ENCODE measurements around the gene WHRN.
A peak's percentile ranks its signal among the peaks of the same experiment; 100 is the strongest.

Gene WHRN

DNA sequence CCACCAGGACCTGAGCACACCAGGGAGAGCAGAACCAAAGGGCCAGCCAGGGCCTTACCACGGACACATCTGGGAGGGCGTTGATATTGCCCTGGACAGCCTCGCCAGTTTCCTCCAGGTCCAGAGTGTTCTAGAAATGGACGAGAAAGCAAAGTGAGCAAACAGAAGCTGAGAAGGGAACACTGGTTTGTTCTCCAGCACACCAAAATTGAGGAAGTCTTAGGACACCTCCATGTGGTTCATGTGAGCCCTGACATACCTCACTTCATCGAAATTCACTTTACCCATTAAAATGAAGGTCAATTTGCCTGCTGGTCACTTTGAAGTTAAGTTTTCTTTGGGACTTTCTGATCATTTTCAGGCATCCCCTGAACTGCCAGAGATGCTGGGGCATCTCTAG lies 97.4 kb downstream of the WHRN start:
- Histone ChIP-seq H3K9ac (no peak overlapping the region), H3K4me2 (ENCODE audit: low read length) (no peak overlapping the region), H3K4me1 (no peaks in the 10 kb centered on the region), H3K79me2 (no peaks in the 10 kb centered on the region), H3K36me3 (ENCODE audit: control insufficient read depth, insufficient read depth, low read length) (no peaks in the 10 kb centered on the region), H3K9me3 (ENCODE audit: control insufficient read depth, low read length) (no peaks in the 10 kb centered on the region), H3K27me3 (ENCODE audit: control insufficient read depth, insufficient read depth, low read length) (no peaks in the 10 kb centered on the region), H3K27ac (no peak overlapping the region), H3K4me3 (ENCODE audit: low read depth, low read length) (no peak overlapping the region), H2AFZ (no peak overlapping the region)
- TF ChIP-seq, protein P1, sequence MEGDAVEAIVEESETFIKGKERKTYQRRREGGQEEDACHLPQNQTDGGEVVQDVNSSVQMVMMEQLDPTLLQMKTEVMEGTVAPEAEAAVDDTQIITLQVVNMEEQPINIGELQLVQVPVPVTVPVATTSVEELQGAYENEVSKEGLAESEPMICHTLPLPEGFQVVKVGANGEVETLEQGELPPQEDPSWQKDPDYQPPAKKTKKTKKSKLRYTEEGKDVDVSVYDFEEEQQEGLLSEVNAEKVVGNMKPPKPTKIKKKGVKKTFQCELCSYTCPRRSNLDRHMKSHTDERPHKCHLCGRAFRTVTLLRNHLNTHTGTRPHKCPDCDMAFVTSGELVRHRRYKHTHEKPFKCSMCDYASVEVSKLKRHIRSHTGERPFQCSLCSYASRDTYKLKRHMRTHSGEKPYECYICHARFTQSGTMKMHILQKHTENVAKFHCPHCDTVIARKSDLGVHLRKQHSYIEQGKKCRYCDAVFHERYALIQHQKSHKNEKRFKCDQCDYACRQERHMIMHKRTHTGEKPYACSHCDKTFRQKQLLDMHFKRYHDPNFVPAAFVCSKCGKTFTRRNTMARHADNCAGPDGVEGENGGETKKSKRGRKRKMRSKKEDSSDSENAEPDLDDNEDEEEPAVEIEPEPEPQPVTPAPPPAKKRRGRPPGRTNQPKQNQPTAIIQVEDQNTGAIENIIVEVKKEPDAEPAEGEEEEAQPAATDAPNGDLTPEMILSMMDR (IDR thresholded peaks at IDR 0.05) = no peak

DNA sequence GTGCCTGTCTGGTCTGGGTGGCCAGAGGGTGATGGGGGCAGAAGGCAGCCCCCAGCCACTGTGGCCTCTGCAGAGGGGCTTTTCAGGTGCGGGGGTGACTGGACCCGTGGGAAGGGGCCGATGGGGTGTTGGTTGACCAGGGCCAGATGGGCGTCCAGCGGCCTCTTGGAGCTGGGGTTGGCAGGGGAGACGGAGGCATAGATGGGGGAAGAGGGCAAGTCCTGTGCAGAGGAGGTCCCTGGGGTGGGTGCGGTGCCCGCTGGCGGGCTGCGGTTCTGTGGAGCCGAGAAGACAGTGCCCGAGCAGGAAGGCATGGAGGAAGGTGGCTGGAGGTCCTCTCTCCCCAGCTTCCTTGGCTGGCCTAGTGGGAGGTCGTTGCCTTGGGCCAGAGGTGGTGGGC lies 98.8 kb downstream of the WHRN start:
- H3K9ac ChIP-seq = no peak overlapping the region
- H3K27me3 ChIP-seq (ENCODE audit: control insufficient read depth, insufficient read depth, low read length) = no peaks in the 10 kb centered on the region
- H2AFZ ChIP-seq = no peak overlapping the region
- no peaks in the 10 kb centered on the region for H3K79me2 ChIP-seq
- H3K4me1 ChIP-seq = no peaks in the 10 kb centered on the region
- H3K27ac ChIP-seq = no peak overlapping the region
- no peaks in the 10 kb centered on the region for H3K36me3 ChIP-seq (ENCODE audit: control insufficient read depth, insufficient read depth, low read length)
- TF ChIP-seq, protein P1 (IDR thresholded peaks at IDR 0.05) = no peak
- H3K9me3 ChIP-seq (ENCODE audit: control insufficient read depth, low read length) = no peaks in the 10 kb centered on the region
- H3K4me2 ChIP-seq (ENCODE audit: low read length) = no peak overlapping the region
- H3K4me3 ChIP-seq (ENCODE audit: low read depth, low read length) = no peak overlapping the region

DNA sequence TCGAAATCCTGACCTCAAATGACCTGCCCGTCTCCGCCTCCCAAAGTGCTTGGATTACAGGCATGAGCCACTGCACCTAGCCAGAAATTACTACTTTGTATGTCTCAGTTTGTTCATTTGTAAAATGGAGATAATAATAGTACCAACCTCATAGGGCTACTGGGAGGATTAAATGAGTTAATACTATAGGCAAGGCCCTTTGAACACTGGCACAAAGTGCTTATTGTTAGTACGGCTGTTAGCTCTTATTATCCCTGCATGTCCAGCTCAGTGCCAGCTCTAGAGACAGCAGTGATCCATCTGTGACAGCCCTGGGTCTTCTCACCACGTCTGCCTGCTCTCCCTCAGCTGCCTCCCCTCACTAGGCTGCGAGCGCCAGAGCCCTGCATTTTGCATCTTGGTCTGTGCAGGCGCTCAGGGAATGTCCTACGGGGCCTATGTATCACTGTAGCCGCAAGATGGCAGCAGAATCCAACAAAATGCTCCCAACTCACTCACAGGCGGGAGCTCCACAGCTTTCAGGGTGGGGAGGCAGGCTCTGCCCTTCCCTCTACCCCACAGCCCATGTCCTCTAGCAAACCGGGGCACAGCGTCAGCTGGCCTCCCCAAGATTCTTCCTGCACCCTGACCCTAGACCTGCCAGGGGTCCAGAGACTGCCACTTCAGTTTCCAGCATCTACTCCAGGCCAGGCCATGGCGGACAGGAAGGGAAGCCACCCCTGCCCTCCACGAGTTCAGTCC lies 99.8 kb downstream of the WHRN start:
- Histone ChIP-seq H2AFZ (no peak overlapping the region), H3K79me2 (no peaks in the 10 kb centered on the region), H3K4me2 (ENCODE audit: low read length) (no peak overlapping the region), H3K9ac (no peak overlapping the region), H3K36me3 (ENCODE audit: control insufficient read depth, insufficient read depth, low read length) (no peaks in the 10 kb centered on the region), H3K4me1 (no peaks in the 10 kb centered on the region), H3K27ac (no peak overlapping the region), H3K4me3 (ENCODE audit: low read depth, low read length) (no peak overlapping the region), H3K27me3 (ENCODE audit: control insufficient read depth, insufficient read depth, low read length) (no peaks in the 10 kb centered on the region), H3K9me3 (ENCODE audit: control insufficient read depth, low read length) (no peaks in the 10 kb centered on the region)
- TF ChIP-seq, protein P1 (IDR thresholded peaks at IDR 0.05) = peak; percentile 55

DNA sequence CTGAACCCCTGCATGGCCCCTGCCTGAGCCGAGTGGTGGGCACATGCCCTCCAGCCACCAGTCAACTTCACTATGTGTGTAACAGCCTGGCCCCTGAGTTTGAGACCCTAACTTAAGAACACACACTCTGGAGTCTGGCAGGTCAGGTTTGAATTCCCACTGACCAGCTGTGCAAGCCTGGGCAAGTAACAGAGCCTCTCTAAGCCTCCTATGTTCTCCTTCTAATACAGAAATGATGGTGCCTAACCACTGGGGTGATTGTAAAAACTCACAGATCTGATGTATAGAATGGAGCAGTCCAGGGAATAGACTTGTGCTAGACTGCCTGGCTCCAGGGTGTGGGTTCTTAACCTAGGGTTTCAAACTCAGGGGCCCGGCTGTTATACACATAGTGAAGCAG lies 100.7 kb downstream of the WHRN start:
- H3K27ac ChIP-seq = no peak overlapping the region
- H3K36me3 ChIP-seq (ENCODE audit: control insufficient read depth, insufficient read depth, low read length) = no peaks in the 10 kb centered on the region
- H3K4me3 ChIP-seq (ENCODE audit: low read depth, low read length) = no peak overlapping the region
- TF ChIP-seq, protein P1 (IDR thresholded peaks at IDR 0.05) = no peak
- no peak overlapping the region for H2AFZ ChIP-seq
- no peaks in the 10 kb centered on the region for H3K27me3 ChIP-seq (ENCODE audit: control insufficient read depth, insufficient read depth, low read length)
- H3K79me2 ChIP-seq = no peaks in the 10 kb centered on the region
- H3K9me3 ChIP-seq (ENCODE audit: control insufficient read depth, low read length) = no peaks in the 10 kb centered on the region
- no peaks in the 10 kb centered on the region for H3K4me1 ChIP-seq
- H3K9ac ChIP-seq = no peak overlapping the region
- H3K4me2 ChIP-seq (ENCODE audit: low read length) = no peak overlapping the region

DNA sequence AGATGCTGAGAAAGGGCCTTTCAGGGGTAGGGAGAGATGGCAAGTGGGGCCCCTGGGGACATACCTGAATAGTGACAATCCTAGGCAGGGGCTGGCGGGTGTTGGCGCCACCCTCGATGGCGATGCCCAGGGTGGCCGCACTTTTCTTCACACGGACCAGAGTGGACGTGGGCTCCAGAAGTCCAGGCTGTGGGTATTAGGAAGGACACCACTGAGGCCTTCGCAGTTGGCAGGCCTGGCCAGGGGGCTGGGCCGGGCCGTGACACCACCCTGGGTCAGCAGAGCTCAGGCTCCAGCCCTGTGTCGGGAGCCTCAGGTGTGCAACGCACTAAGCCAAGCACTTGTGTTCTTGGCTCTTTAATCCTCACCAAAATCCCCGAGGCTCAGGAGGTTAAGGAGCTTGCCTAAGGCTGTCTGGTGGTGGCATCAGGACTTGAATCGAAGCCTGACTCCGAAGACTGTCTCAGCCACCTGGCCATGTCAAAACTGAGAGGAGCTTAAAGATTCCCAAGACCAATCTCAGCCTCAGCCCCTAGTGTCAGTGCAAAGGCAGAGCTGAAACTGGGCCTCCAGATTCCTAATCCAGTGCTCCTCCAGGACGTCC lies 102.0 kb downstream of the WHRN start:
- H2AFZ ChIP-seq = no peak overlapping the region
- H3K36me3 ChIP-seq (ENCODE audit: control insufficient read depth, insufficient read depth, low read length) = no peaks in the 10 kb centered on the region
- H3K4me1 ChIP-seq = no peaks in the 10 kb centered on the region
- H3K4me2 ChIP-seq (ENCODE audit: low read length) = no peak overlapping the region
- H3K9me3 ChIP-seq (ENCODE audit: control insufficient read depth, low read length) = no peaks in the 10 kb centered on the region
- H3K27ac ChIP-seq = no peak overlapping the region
- no peaks in the 10 kb centered on the region for H3K79me2 ChIP-seq
- H3K27me3 ChIP-seq (ENCODE audit: control insufficient read depth, insufficient read depth, low read length) = no peaks in the 10 kb centered on the region
- TF ChIP-seq, protein P1 (IDR thresholded peaks at IDR 0.05) = no peak
- no peak overlapping the region for H3K9ac ChIP-seq
- H3K4me3 ChIP-seq (ENCODE audit: low read depth, low read length) = no peak overlapping the region

Measured in parathyroid adenoma (tissue), 2 donors.